A549 (cell line): ENCODE results near the gene TPCN2. TPM values are rescaled to one million over a fixed set of nuclear protein-coding genes. Genes with fewer than 3 reads are reported as not detected.

Experiments used
- ATAC-seq, 2 experiments: fragments of 200-7000 bp in 1 of 2; fragments of >200 bp in 1 of 2; cut with Nextera tagmentation in 1 of 2; cut with Tn5 transposase in 1 of 2; 3 replicates each; pipeline versions ENCODE4 v1.8.0 to v1.9.1; 2018 to 2020; ENCODE audit warnings: mild to moderate bottlenecking in 1 of 2, moderate library complexity in 1 of 2
- CTCF ChIA-PET: fragments of 300-600 bp; sonication (Branson Sonifier 250); formaldehyde crosslinking; extraction: SDS; loops from one replicate; lab custom pipeline; 2021; ENCODE audit warnings: antibody characterized with exemption, inconsistent platforms; lab: Yijun Ruan, JAX
- POLR2A ChIA-PET: fragments of 350-600 bp; formaldehyde crosslinking; extraction: SDS; loops from one replicate; lab custom pipeline; 2021; ENCODE audit warnings: antibody characterized with exemption, inconsistent platforms; lab: Yijun Ruan, JAX
- DNase-seq, 2 experiments: peaks; one replicate each; pipeline versions ENCODE4 v3.0.0 to v3.0.0-alpha.2; 2011 to 2016; ENCODE audit warnings: low read depth in 1 of 2, low spot score in 1 of 2
- FAIRE-seq: peaks from 2 replicates; lab custom pipeline; 2011; peaks lifted over from hg19 to GRCh38; lab: Jason Lieb, UNC
- H3K27ac ChIP-seq, 2 experiments: fragments of >200 bp; sonication (Bioruptor Twin); formaldehyde crosslinking; 3 replicates each; pipeline ENCODE4 v1.5.1; 2016 to 2017
- H3K4me1 ChIP-seq: fragments of >200 bp; sonication (Bioruptor Twin); formaldehyde crosslinking; 3 replicates; pipeline ENCODE4 v1.6.1; 2016
- H3K4me2 ChIP-seq: fragments of >200 bp; sonication (Bioruptor Twin); formaldehyde crosslinking; 3 replicates; pipeline ENCODE4 v1.6.1; 2016
- H3K4me3 ChIP-seq: fragments of >200 bp; sonication (Bioruptor Twin); formaldehyde crosslinking; 3 replicates; pipeline ENCODE4 v1.5.1; 2016
- H3K9me3 ChIP-seq: fragments of >200 bp; sonication (Bioruptor Twin); formaldehyde crosslinking; 3 replicates; pipeline ENCODE4 v1.6.1; 2016
- CBX2 ChIP-seq: fragments of 200-600 bp; sonication (generic); IDR thresholded peaks from 2 replicates; pipeline ENCODE4 v1.6.1; 2016; ENCODE audit warnings: low read depth, mild to moderate bottlenecking, borderline replicate concordance
- CBX8 ChIP-seq: fragments of 200-600 bp; sonication (generic); IDR thresholded peaks from 2 replicates; pipeline ENCODE4 v1.6.1; 2016
- CHD4 ChIP-seq: fragments of 200-600 bp; sonication (generic); IDR thresholded peaks from 2 replicates; pipeline ENCODE4 v1.6.1; 2016; ENCODE audit warnings: antibody characterized with exemption, mild to moderate bottlenecking, borderline replicate concordance
- EHF ChIP-seq: fragments of 250-450 bp; sonication (Bioruptor Pico); IDR thresholded peaks from 2 replicates; pipeline ENCODE4 v1.5.0; 2020; ENCODE audit warnings: mild to moderate bottlenecking
- EHMT2 ChIP-seq: fragments of 200-600 bp; sonication (generic); IDR thresholded peaks from 2 replicates; pipeline ENCODE4 v1.6.1; 2016; ENCODE audit warnings: antibody characterized with exemption, low read depth, mild to moderate bottlenecking, moderate library complexity
- EP300 ChIP-seq, 2 experiments: fragments of >200 bp; sonication (Bioruptor Twin); formaldehyde crosslinking; IDR thresholded peaks; 2 replicates in 1 of 2; 3 replicates in 1 of 2; pipeline ENCODE4 v1.6.1; 2016 to 2017
- HDAC2 ChIP-seq: fragments of 200-600 bp; sonication (generic); IDR thresholded peaks from 2 replicates; pipeline ENCODE4 v1.6.1; 2016
- HEYL ChIP-seq: fragments of 250-450 bp; sonication (Bioruptor Pico); IDR thresholded peaks from 2 replicates; pipeline ENCODE4 v1.8.0; 2021; ENCODE audit warnings: mild to moderate bottlenecking, moderate library complexity
- HOXA7 ChIP-seq: fragments of 250-450 bp; sonication (Bioruptor Pico); IDR thresholded peaks from 2 replicates; pipeline ENCODE4 v1.5.0; 2020; ENCODE audit warnings: mild to moderate bottlenecking, moderate library complexity
- HOXB5 ChIP-seq: fragments of 250-450 bp; sonication (Bioruptor Pico); IDR thresholded peaks from 2 replicates; pipeline ENCODE4 v1.5.0; 2020; ENCODE audit warnings: mild to moderate bottlenecking, moderate library complexity
- MAFK ChIP-seq: fragments of 450-650 bp; IDR thresholded peaks from 2 replicates; pipeline ENCODE4 v1.6.1; 2014; ENCODE audit not compliant: partially characterized antibody
- MYC ChIP-seq: IDR thresholded peaks from 2 replicates; pipeline ENCODE4 v1.6.1; 2012; ENCODE audit warnings: mild to moderate bottlenecking, inconsistent platforms, low read length, improper control_type of control experiment, borderline replicate concordance
- RAD21 ChIP-seq, 2 experiments: fragments of >200 bp in 1 of 2; sonication (Bioruptor Twin) in 1 of 2; formaldehyde crosslinking in 1 of 2; IDR thresholded peaks in 1 of 2; conservative IDR thresholded peaks in 1 of 2; 2 replicates in 1 of 2; 3 replicates in 1 of 2; pipeline ENCODE4 v1.6.1; 2012 to 2018; ENCODE audit warnings: inconsistent platforms in 1 of 2
- RARB ChIP-seq: fragments of 250-450 bp; sonication (Bioruptor Pico); IDR thresholded peaks from 2 replicates; pipeline ENCODE4 v1.8.0; 2021; ENCODE audit warnings: mild to moderate bottlenecking, moderate library complexity
- RCOR1 ChIP-seq: fragments of 150-350 bp; IDR thresholded peaks from 2 replicates; pipeline ENCODE4 v1.6.1; 2014; ENCODE audit warnings: antibody characterized with exemption, low read length, low read depth
- RNF2 ChIP-seq: fragments of 200-600 bp; sonication (generic); IDR thresholded peaks from 2 replicates; pipeline ENCODE4 v1.6.1; 2016; ENCODE audit warnings: low read depth, mild to moderate bottlenecking, antibody characterized with exemption, moderate library complexity, borderline replicate concordance
- SMC3 ChIP-seq: fragments of >200 bp; sonication (Bioruptor Twin); formaldehyde crosslinking; IDR thresholded peaks from 3 replicates; pipeline ENCODE4 v1.6.1; 2018; ENCODE audit warnings: inconsistent platforms
- ZSCAN20 ChIP-seq: fragments of 250-450 bp; sonication (Bioruptor Pico); IDR thresholded peaks from 2 replicates; pipeline ENCODE4 v1.8.0; 2022; ENCODE audit warnings: mild to moderate bottlenecking, moderate library complexity
- WGBS: methylation state at CpG from one replicate; pipeline ENCODE4 v1.1.6; 2017; ENCODE audit errors: missing lambda C conversion rate; 5-methylcytosine and 5-hydroxymethylcytosine counted together
- polyA plus RNA-seq, 4 experiments: library from polyadenylated mRNA; depleted of rRNA in 3 of 4; stranded (reverse); fragments of >200 nt; fragmentation: RNase III in 1 of 4; extraction: RNeasy Plus Mini Kit Qiagen cat#74134 plus additional on column Dnase treatment in 1 of 4; gene quantifications; 2 replicates in 3 of 4; 3 replicates in 1 of 4; pipeline ENCODE4 v1.2.3, GENCODE V29; 2011 to 2017
- TF ChIP-seq, protein P1 (sequence below): fragments of 200-600 bp; sonication (generic); IDR thresholded peaks from 2 replicates; pipeline ENCODE4 v1.6.1; 2016; ENCODE audit warnings: antibody characterized with exemption, mild to moderate bottlenecking, moderate library complexity
- TF ChIP-seq, protein P2 (sequence below): fragments of 250-450 bp; sonication (Bioruptor Pico); IDR thresholded peaks from 2 replicates; pipeline ENCODE4 v1.5.0; 2021; ENCODE audit warnings: mild to moderate bottlenecking, moderate library complexity, borderline replicate concordance
- TF ChIP-seq, protein P3 (sequence below): fragments of 450-650 bp; IDR thresholded peaks from 2 replicates; pipeline ENCODE4 v1.6.1; 2014; ENCODE audit warnings: antibody characterized with exemption

Gene TPCN2
- polyA plus RNA-seq, 2 of the 4 experiments (the other 2 are of a cell fraction), result 8.1 to 8.8 TPM

DNA sequence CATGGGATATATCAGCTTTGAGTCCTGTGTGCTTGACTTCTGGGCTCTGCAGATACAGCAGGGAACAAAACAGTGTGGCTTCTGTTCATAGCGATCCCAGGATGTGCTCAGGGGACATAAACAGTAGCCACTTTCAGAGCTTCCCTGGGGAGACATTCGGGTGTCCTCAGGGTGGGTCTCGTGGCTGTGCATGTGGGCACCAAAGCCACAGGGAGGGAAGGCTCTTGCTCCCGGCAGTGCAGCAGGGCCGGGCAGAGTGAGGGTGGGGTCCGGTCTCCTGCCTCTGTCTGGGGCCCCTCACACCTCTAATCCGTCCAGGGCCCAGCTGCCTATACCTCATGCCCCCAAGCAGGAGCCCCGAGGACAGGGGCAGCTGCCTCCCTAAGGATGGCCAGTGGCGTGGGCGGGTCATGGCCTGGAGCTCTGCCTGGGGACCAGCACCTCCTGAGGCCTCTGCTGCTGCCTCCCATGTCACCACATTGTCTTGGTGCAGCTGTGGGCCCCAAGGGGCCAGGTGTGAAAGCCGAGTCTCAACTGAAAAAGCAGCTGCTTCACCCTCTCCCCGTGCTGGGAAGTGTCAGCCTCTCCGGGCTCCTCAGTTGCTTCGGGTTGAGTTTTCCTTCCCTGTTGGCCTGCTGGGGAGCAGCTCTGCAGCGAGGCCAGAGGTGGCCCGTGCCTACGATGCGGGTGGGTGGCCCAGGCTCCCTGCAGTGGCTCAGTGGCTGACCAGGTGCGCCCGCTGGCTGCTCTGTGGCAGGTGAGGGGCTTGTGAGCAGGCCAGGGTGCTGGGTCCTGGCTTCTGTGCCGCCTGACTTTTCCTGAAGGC is 3.8 kb downstream of the TPCN2 start:
- Histone ChIP-seq H3K27ac (no peak overlapping the region), H3K4me3 (no peak overlapping the region), H3K9me3 (no peaks in the 10 kb centered on the region), H3K4me1 (peaks cover 10% of the 10 kb centered on the region; the same call in 2 of the 3 replicates), H3K4me2 (no peak overlapping the region)
- ChIA-PET CTCF (interaction anchor here (1.3 to 1.5 kb wide), 3 partner anchors 8 to 590 kb away, joined by 3 to 6 read pairs (median 3); no protein-coding TSS in a partner anchor), POLR2A (no interaction called here)
- no peak for DNase-seq
- TF ChIP-seq, protein P1, sequence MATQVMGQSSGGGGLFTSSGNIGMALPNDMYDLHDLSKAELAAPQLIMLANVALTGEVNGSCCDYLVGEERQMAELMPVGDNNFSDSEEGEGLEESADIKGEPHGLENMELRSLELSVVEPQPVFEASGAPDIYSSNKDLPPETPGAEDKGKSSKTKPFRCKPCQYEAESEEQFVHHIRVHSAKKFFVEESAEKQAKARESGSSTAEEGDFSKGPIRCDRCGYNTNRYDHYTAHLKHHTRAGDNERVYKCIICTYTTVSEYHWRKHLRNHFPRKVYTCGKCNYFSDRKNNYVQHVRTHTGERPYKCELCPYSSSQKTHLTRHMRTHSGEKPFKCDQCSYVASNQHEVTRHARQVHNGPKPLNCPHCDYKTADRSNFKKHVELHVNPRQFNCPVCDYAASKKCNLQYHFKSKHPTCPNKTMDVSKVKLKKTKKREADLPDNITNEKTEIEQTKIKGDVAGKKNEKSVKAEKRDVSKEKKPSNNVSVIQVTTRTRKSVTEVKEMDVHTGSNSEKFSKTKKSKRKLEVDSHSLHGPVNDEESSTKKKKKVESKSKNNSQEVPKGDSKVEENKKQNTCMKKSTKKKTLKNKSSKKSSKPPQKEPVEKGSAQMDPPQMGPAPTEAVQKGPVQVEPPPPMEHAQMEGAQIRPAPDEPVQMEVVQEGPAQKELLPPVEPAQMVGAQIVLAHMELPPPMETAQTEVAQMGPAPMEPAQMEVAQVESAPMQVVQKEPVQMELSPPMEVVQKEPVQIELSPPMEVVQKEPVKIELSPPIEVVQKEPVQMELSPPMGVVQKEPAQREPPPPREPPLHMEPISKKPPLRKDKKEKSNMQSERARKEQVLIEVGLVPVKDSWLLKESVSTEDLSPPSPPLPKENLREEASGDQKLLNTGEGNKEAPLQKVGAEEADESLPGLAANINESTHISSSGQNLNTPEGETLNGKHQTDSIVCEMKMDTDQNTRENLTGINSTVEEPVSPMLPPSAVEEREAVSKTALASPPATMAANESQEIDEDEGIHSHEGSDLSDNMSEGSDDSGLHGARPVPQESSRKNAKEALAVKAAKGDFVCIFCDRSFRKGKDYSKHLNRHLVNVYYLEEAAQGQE, result no peak
- TF ChIP-seq HDAC2, result no peak
- no peak for TF ChIP-seq CBX8
- TF ChIP-seq, protein P2, sequence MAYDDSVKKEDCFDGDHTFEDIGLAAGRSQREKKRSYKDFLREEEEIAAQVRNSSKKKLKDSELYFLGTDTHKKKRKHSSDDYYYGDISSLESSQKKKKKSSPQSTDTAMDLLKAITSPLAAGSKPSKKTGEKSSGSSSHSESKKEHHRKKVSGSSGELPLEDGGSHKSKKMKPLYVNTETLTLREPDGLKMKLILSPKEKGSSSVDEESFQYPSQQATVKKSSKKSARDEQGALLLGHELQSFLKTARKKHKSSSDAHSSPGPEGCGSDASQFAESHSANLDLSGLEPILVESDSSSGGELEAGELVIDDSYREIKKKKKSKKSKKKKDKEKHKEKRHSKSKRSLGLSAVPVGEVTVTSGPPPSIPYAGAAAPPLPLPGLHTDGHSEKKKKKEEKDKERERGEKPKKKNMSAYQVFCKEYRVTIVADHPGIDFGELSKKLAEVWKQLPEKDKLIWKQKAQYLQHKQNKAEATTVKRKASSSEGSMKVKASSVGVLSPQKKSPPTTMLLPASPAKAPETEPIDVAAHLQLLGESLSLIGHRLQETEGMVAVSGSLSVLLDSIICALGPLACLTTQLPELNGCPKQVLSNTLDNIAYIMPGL (CRISPR knock-in tag), result no peak
- TF ChIP-seq EHF, result no peak
- no peak for TF ChIP-seq RNF2
- TF ChIP-seq RCOR1, result no peak
- TF ChIP-seq RARB (CRISPR knock-in tag), result no peak
- no peak for TF ChIP-seq SMC3
- no peak for FAIRE-seq
- no peak for ATAC-seq
- WGBS, result 88% methylated on average over 11 of the region's 21 CpGs

DNA sequence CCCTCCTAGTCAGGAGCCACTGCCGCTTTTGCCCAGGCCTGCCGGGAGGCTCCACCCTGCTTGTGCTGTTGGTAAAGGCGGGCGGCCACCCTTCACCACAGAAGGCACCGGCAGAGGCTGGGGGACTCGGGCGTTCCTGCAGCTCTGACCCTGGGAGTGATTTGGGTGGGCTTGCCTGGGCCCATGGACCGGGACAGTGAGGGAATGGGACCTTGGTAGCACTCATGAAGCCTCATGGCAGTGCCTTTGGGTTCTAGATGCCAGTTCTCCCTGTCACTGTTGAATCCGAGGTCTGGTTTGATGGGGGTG is 4.4 kb downstream of the TPCN2 start:
- no peak overlapping the region for H3K4me2 ChIP-seq
- H3K4me1 ChIP-seq, result peaks cover 10% of the 10 kb centered on the region; the same call in 2 of the 3 replicates
- WGBS, result 95% methylated on average over 4 of the region's 9 CpGs
- no peaks in the 10 kb centered on the region for H3K9me3 ChIP-seq
- H3K4me3 ChIP-seq, result no peak overlapping the region
- DNase-seq (no peak), FAIRE-seq (no peak), ATAC-seq (no peak)
- no peak overlapping the region for H3K27ac ChIP-seq
- CTCF ChIA-PET, result interaction anchor here (1.4 kb wide), 1 partner anchor 9 kb away, joined by 6 read pairs; no protein-coding TSS in a partner anchor
- TF ChIP-seq EHF (no peak), MYC (no peak), HEYL (no peak), CBX2 (no peak), CBX8 (no peak), MAFK (no peak), ZSCAN20 (CRISPR knock-in tag) (no peak), CHD4 (no peak), EP300 (IDR thresholded peaks at IDR 0.05) (no peak), EHMT2 (no peak), RCOR1 (no peak), HOXB5 (CRISPR knock-in tag) (no peak), SMC3 (no peak), RAD21 (conservative IDR thresholded peaks at IDR 0.05 in 1 of 2, IDR thresholded peaks at IDR 0.05 in 1 of 2) (no peak), HDAC2 (no peak), HOXA7 (CRISPR knock-in tag) (no peak)
- TF ChIP-seq, protein P3, sequence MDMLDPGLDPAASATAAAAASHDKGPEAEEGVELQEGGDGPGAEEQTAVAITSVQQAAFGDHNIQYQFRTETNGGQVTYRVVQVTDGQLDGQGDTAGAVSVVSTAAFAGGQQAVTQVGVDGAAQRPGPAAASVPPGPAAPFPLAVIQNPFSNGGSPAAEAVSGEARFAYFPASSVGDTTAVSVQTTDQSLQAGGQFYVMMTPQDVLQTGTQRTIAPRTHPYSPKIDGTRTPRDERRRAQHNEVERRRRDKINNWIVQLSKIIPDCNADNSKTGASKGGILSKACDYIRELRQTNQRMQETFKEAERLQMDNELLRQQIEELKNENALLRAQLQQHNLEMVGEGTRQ, result no peak
- POLR2A ChIA-PET, result no interaction called here
